Lower leg skin (tissue), 3 donors: ENCODE data around the gene HOXB8.

Experiments
- POLR2A ChIP-seq, 2 donors: fragments of 450-650 bp; IDR thresholded peaks; one replicate each; pipeline ENCODE4 v1.6.1; 2016 to 2017; ENCODE audit warnings: antibody characterized with exemption in 2 of 2, mild to moderate bottlenecking in 1 of 2, moderate library complexity in 1 of 2
- TF ChIP-seq, protein P1 (sequence below), 3 donors: fragments of 450-650 bp; IDR thresholded peaks; one replicate each; pipeline ENCODE4 v1.5.1; 2016; ENCODE audit warnings: antibody characterized with exemption in 3 of 3, mild to moderate bottlenecking in 3 of 3, moderate library complexity in 2 of 3

DNA sequence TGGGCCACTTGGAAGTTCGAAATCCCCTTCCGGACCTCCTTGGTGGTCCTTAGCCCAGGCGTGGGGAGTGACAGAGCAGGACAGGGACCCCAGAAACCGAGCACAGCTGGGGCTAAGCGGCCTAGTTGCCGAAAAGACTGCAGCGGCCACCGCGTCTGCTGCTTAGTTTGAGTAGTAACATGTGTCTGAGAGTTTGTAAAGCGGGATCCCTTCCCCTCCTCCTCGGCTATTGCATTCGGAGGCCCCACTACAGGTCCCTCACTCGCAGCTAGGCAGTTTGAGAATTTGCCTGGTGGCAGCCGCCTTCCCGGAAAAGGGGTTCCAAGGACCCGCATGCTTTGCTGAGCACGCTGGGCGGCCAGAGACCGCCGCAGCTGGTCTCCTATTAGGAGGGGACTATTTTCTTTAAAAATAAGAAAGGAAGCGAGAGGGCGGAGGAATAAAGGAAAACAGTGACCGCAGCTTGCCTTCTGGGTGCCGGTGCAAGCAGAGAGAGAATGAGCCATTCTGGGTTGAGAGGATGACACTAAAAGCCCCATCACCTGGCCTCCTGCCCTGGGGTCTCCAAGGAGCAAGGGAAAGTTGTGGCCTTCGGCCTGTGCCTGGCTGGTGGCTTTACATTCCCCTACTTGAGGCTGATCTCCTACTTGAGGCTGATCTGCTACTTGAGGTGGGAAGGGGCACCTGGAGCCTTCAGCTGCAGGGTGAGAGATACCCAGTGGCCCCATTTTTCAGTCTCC, 20.4 kb downstream of the HOXB8 start:
- TF ChIP-seq, protein P1, sequence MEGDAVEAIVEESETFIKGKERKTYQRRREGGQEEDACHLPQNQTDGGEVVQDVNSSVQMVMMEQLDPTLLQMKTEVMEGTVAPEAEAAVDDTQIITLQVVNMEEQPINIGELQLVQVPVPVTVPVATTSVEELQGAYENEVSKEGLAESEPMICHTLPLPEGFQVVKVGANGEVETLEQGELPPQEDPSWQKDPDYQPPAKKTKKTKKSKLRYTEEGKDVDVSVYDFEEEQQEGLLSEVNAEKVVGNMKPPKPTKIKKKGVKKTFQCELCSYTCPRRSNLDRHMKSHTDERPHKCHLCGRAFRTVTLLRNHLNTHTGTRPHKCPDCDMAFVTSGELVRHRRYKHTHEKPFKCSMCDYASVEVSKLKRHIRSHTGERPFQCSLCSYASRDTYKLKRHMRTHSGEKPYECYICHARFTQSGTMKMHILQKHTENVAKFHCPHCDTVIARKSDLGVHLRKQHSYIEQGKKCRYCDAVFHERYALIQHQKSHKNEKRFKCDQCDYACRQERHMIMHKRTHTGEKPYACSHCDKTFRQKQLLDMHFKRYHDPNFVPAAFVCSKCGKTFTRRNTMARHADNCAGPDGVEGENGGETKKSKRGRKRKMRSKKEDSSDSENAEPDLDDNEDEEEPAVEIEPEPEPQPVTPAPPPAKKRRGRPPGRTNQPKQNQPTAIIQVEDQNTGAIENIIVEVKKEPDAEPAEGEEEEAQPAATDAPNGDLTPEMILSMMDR (IDR thresholded peaks at IDR 0.05), result no peak
- no peak for TF ChIP-seq POLR2A (IDR thresholded peaks at IDR 0.05)
